Measurements from ENCODE around the gene FSD1L. TPM values are rescaled to one million over a fixed set of nuclear protein-coding genes. Genes with fewer than 3 reads are reported as not detected.

Gene FSD1L
- total and polyA plus RNA-seq, 2 experiments from 2014 or later = 5.2 to 7.1 TPM

GRCh38 chr9:105539452-105539851 is 91.6 kb downstream of the FSD1L start:
- Mint-ChIP-seq H3K4me3 (no peak overlapping the region), H3K27ac (no peak overlapping the region), H3K27me3 (ENCODE audit: insufficient read depth, low read depth, poor library complexity) (no peaks in the 10 kb centered on the region), H3K36me3 (ENCODE audit: low read depth) (peaks cover 7% of the 10 kb centered on the region; the same call in 2 of the 3 replicates), H3K9me3 (no peaks in the 10 kb centered on the region; the same call in 1 of the 3 replicates), H3K4me1 (no peaks in the 10 kb centered on the region)
- no peaks in the 10 kb centered on the region for H3F3A ChIP-seq (replicated peaks; ENCODE audit: low read depth)
- H3K4me3 ChIP-seq = no peak overlapping the region
- no peaks in the 10 kb centered on the region for H3K9me2 ChIP-seq (ENCODE audit: insufficient read depth)
- peak; percentile 38 to 61 for TF ChIP-seq CTCF (conservative IDR thresholded peaks at IDR 0.05; ENCODE audit: low read depth in 2 of 2)
- TF ChIP-seq ZNF462 (CRISPR knock-in tag; IDR thresholded peaks at IDR 0.05) = no peak
- peak; percentile 49 for DNase-seq (ENCODE audit: low spot score)
- H2AFZ ChIP-seq = no peak overlapping the region
- no peak overlapping the region for H3K4me2 ChIP-seq
- H3K4me1 ChIP-seq (ENCODE audit: insufficient read depth) = no peaks in the 10 kb centered on the region
- no peak overlapping the region for H3K27ac ChIP-seq (ENCODE audit: low read depth)
- no peaks in the 10 kb centered on the region; the same call in 1 of the 2 replicates for H3K27me3 ChIP-seq (ENCODE audit: insufficient read depth)
- H4K20me1 ChIP-seq (replicated peaks; ENCODE audit: insufficient read depth) = no peaks in the 10 kb centered on the region; the same call in 1 of the 2 replicates
- no peaks in the 10 kb centered on the region for H3K79me2 ChIP-seq (replicated peaks; ENCODE audit: insufficient read depth)
- no peak for ATAC-seq
- H3K36me3 ChIP-seq (ENCODE audit: insufficient read depth) = no peaks in the 10 kb centered on the region

- ATAC-seq (no peak), DNase-seq (ENCODE audit: low spot score) (no peak)
- no peak overlapping the region for H3K4me3 ChIP-seq
- Mint-ChIP-seq H3K27me3 (ENCODE audit: insufficient read depth, low read depth, poor library complexity) (no peaks in the 10 kb centered on the region), H3K4me3 (no peak overlapping the region), H3K27ac (no peak overlapping the region), H3K4me1 (no peaks in the 10 kb centered on the region), H3K36me3 (ENCODE audit: low read depth) (peaks cover 7% of the 10 kb centered on the region; the same call in 2 of the 3 replicates), H3K9me3 (no peaks in the 10 kb centered on the region; the same call in 1 of the 3 replicates)
- H4K20me1 ChIP-seq (replicated peaks; ENCODE audit: insufficient read depth) = no peaks in the 10 kb centered on the region
- no peak overlapping the region for H3K4me2 ChIP-seq
- no peaks in the 10 kb centered on the region; the same call in 1 of the 2 replicates for H3K27me3 ChIP-seq (ENCODE audit: insufficient read depth)
- H3K79me2 ChIP-seq (replicated peaks; ENCODE audit: insufficient read depth) = no peaks in the 10 kb centered on the region
- no peaks in the 10 kb centered on the region for H3F3A ChIP-seq (replicated peaks; ENCODE audit: low read depth)
- no peak overlapping the region for H2AFZ ChIP-seq
- H3K9me2 ChIP-seq (ENCODE audit: insufficient read depth) = no peaks in the 10 kb centered on the region
- H3K4me1 ChIP-seq (ENCODE audit: insufficient read depth) = no peaks in the 10 kb centered on the region
- no peak overlapping the region for H3K27ac ChIP-seq (ENCODE audit: low read depth)
- H3K36me3 ChIP-seq (ENCODE audit: insufficient read depth) = no peaks in the 10 kb centered on the region
- TF ChIP-seq NANOG (IDR thresholded peaks at IDR 0.05; ENCODE audit: borderline replicate concordance) = no peak
- no peak for TF ChIP-seq STAT1 (IDR thresholded peaks at IDR 0.05; ENCODE audit: unreplicated experiment)
- TF ChIP-seq JUNB (IDR thresholded peaks at IDR 0.05; ENCODE audit: unreplicated experiment) = no peak
- no peak for TF ChIP-seq EZH2phosphoT487 (IDR thresholded peaks at IDR 0.05; ENCODE audit: unreplicated experiment)
- TF ChIP-seq CTCF (conservative IDR thresholded peaks at IDR 0.05; ENCODE audit: low read depth in 2 of 2) = no peak
- TF ChIP-seq ETS1 (IDR thresholded peaks at IDR 0.05) = no peak
- TF ChIP-seq ZNF331 (CRISPR knock-in tag; IDR thresholded peaks at IDR 0.05; ENCODE audit: low read depth) = no peak
- no peak for TF ChIP-seq EZH2 (IDR thresholded peaks at IDR 0.05; ENCODE audit: low read depth, unreplicated experiment)
- TF ChIP-seq ZNF114 (CRISPR knock-in tag; IDR thresholded peaks at IDR 0.05) = no peak
Observed at GRCh38 chr9:105541838-105542237, 94.0 kb downstream of the FSD1L start.
